ENCODE results near the gene LARP1.

DNA sequence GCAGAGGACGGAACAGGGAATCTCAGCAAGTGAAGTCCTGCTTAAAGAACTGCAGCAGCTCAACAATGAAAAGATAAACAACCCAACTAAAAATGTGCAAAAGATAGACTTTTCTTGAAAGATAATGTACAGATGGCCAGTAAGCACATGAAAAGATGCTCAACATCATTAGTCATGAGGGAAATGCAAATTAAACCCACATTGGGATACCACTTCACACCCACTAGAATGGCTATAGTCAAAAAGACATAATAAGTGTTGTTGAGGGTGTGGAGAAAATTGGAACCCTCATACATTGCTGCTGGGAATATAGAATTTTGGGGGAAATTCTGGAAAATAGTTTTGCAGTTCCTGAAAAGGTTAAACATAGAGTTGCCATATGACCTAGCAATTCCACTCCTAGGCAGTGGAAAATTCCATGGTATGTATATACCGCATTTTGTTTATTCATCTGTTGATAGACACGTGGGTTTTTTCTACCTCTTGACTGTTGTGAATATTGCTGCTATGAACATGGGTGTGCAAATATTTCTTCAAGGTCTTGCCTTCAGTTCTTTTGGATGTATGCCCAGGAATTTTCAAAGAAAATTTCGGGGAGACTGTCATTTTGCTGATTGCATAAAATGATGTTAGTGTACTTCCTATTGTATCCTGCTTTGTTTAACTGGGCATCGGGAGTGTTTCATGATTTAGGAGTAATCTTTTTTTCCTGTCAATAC is 110.4 kb downstream of the LARP1 start:
- no peak for TF ChIP-seq EZH2 (IDR thresholded peaks at IDR 0.05; ENCODE audit: low read depth)
- TF ChIP-seq, protein P1, sequence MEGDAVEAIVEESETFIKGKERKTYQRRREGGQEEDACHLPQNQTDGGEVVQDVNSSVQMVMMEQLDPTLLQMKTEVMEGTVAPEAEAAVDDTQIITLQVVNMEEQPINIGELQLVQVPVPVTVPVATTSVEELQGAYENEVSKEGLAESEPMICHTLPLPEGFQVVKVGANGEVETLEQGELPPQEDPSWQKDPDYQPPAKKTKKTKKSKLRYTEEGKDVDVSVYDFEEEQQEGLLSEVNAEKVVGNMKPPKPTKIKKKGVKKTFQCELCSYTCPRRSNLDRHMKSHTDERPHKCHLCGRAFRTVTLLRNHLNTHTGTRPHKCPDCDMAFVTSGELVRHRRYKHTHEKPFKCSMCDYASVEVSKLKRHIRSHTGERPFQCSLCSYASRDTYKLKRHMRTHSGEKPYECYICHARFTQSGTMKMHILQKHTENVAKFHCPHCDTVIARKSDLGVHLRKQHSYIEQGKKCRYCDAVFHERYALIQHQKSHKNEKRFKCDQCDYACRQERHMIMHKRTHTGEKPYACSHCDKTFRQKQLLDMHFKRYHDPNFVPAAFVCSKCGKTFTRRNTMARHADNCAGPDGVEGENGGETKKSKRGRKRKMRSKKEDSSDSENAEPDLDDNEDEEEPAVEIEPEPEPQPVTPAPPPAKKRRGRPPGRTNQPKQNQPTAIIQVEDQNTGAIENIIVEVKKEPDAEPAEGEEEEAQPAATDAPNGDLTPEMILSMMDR (conservative IDR thresholded peaks at IDR 0.05): no peak
